Liver (tissue), 3 donors: Measurements from ENCODE around the gene COL3A1.

Experiments used
- JUND ChIP-seq, 2 donors: IDR thresholded peaks; 2 replicates each; pipeline ENCODE4 v1.6.1; 2016; ENCODE audit warnings: antibody characterized with exemption in 2 of 2
- RAD21 ChIP-seq, 2 donors: IDR thresholded peaks; 2 replicates each; pipeline ENCODE4 v1.6.1; 2016; ENCODE audit warnings: antibody characterized with exemption in 2 of 2, mild to moderate bottlenecking in 2 of 2
- REST ChIP-seq: IDR thresholded peaks from 2 replicates; pipeline ENCODE4 v1.6.1; 2016; ENCODE audit warnings: antibody characterized with exemption, mild to moderate bottlenecking
- SP1 ChIP-seq: IDR thresholded peaks from 2 replicates; pipeline ENCODE4 v1.6.1; 2018; ENCODE audit warnings: antibody characterized with exemption, mild to moderate bottlenecking
- TAF1 ChIP-seq: conservative IDR thresholded peaks from 2 replicates; pipeline ENCODE4 v1.6.1; 2016; ENCODE audit warnings: antibody characterized with exemption, mild to moderate bottlenecking
- TF ChIP-seq, protein P1 (sequence below): IDR thresholded peaks from 2 replicates; pipeline ENCODE4 v1.6.1; 2016; ENCODE audit warnings: antibody characterized with exemption
- TF ChIP-seq, protein P2 (sequence below): fragments of 150-350 bp; IDR thresholded peaks from 2 replicates; pipeline ENCODE4 v1.5.1; 2017; ENCODE audit warnings: improper control_type of control experiment, low read depth, low read length; ENCODE audit not compliant: missing input control
- donor health status: healthy.
- donor health status: healthy.

DNA sequence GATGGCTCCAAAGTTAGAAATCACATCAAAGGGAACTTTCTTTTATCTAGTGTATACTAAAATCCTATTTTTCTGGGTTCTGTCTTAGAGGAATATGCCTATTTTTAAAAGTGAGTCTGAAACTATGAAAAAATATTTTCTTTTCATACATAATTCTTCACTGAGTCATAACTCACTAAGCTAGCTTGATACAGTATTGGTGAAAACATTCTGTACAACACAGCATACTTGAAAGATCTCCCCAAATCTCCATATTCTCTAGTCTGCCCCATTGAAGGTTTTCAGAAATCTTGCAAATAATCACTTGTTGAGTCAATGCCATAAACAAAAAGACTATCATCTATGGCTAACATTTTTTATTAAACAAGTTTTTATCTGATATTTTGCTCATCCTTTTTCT is 44.5 kb downstream of the COL3A1 start:
- no peak for TF ChIP-seq TAF1
- TF ChIP-seq SP1, result no peak
- no peak for TF ChIP-seq REST
- TF ChIP-seq, protein P1, sequence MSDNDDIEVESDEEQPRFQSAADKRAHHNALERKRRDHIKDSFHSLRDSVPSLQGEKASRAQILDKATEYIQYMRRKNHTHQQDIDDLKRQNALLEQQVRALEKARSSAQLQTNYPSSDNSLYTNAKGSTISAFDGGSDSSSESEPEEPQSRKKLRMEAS, result no peak
- TF ChIP-seq, protein P2, sequence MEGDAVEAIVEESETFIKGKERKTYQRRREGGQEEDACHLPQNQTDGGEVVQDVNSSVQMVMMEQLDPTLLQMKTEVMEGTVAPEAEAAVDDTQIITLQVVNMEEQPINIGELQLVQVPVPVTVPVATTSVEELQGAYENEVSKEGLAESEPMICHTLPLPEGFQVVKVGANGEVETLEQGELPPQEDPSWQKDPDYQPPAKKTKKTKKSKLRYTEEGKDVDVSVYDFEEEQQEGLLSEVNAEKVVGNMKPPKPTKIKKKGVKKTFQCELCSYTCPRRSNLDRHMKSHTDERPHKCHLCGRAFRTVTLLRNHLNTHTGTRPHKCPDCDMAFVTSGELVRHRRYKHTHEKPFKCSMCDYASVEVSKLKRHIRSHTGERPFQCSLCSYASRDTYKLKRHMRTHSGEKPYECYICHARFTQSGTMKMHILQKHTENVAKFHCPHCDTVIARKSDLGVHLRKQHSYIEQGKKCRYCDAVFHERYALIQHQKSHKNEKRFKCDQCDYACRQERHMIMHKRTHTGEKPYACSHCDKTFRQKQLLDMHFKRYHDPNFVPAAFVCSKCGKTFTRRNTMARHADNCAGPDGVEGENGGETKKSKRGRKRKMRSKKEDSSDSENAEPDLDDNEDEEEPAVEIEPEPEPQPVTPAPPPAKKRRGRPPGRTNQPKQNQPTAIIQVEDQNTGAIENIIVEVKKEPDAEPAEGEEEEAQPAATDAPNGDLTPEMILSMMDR, result no peak
- no peak for TF ChIP-seq RAD21 (IDR thresholded peaks at IDR 0.05)
- no peak for TF ChIP-seq JUND (IDR thresholded peaks at IDR 0.05)
